A673 (cell line): ENCODE data around the gene MAGI3. TPM values are rescaled to one million over a fixed set of nuclear protein-coding genes. Genes with fewer than 3 reads are reported as not detected.
"Not testable (repeated sequence)": the region's sequence is repeated elsewhere in the genome, so short reads cannot be mapped to it uniquely, and the experiment has no call there.

ENCODE experiments used
- BruUV-seq: library from RNA; stranded (reverse); fragments of 400-500 nt; replicated peaks from 2 replicates; lab custom pipeline; 2021; lab: Mats Ljungman, UMichigan
- CTCF ChIA-PET: fragments of 300-600 bp; sonication (Branson Sonifier 250); formaldehyde crosslinking; loops from one replicate; lab custom pipeline; 2022; ENCODE audit warnings: antibody characterized with exemption; lab: Charles Lee
- POLR2A ChIA-PET: fragments of 300-600 bp; sonication (Branson Sonifier 250); formaldehyde crosslinking; loops from one replicate; lab custom pipeline; 2022; ENCODE audit warnings: antibody characterized with exemption; ENCODE audit not compliant: low non-redundant PET; lab: Charles Lee
- DNase-seq: peaks from one replicate; pipeline ENCODE4 v3.0.0-alpha.2; 2015; ENCODE audit warnings: low spot score
- H3K27ac ChIP-seq: fragments of 200-600 bp; sonication (generic); 2 replicates; pipeline ENCODE4 v1.5.1; 2016; ENCODE audit warnings: mixed run types, low read depth, mild to moderate bottlenecking, mixed read lengths, antibody characterized with exemption, low read length; ENCODE audit not compliant: poor library complexity, severe bottlenecking
- H3K27me3 ChIP-seq: fragments of 200-600 bp; sonication (generic); replicated peaks from 2 replicates; pipeline ENCODE4 v1.6.1; 2017; ENCODE audit warnings: mixed run types, low read depth, mild to moderate bottlenecking, mixed read lengths, antibody characterized with exemption, low read length; ENCODE audit not compliant: insufficient read depth, poor library complexity
- H3K36me3 ChIP-seq: fragments of 200-600 bp; sonication (generic); 2 replicates; pipeline ENCODE4 v1.6.1; 2016; ENCODE audit warnings: mixed run types, mild to moderate bottlenecking, mixed read lengths, antibody characterized with exemption, low read length; ENCODE audit not compliant: insufficient read depth, poor library complexity, severe bottlenecking
- H3K4me1 ChIP-seq: fragments of 200-600 bp; sonication (generic); 2 replicates; pipeline ENCODE4 v1.6.1; 2017; ENCODE audit warnings: mixed run types, mild to moderate bottlenecking, mixed read lengths, antibody characterized with exemption, low read length; ENCODE audit not compliant: insufficient read depth, poor library complexity, severe bottlenecking
- H3K4me3 ChIP-seq: fragments of 200-600 bp; sonication (generic); 2 replicates; pipeline ENCODE4 v1.5.1; 2016; ENCODE audit warnings: low read depth, mixed run types, mild to moderate bottlenecking, mixed read lengths, low read length; ENCODE audit not compliant: poor library complexity, severe bottlenecking
- H3K9me3 ChIP-seq: fragments of 200-600 bp; sonication (generic); 2 replicates; pipeline ENCODE4 v1.6.1; 2016; ENCODE audit warnings: mixed run types, low read depth, mild to moderate bottlenecking, mixed read lengths, antibody characterized with exemption, low read length; ENCODE audit not compliant: poor library complexity, severe bottlenecking
- EZH2 ChIP-seq: fragments of 200-600 bp; sonication (generic); IDR thresholded peaks from 2 replicates; pipeline ENCODE4 v1.6.1; 2017; ENCODE audit warnings: borderline replicate concordance, low read depth, mild to moderate bottlenecking, mixed read lengths, antibody characterized with exemption, low read length; ENCODE audit not compliant: poor library complexity, severe bottlenecking
- intact Hi-C: fragments of 100-400 bp; cut with micrococcal nuclease; formaldehyde crosslinking; loops from one replicate; pipeline ENCODE4 v1.10.0; 2022; ENCODE audit not compliant: unreplicated experiment
- total RNA-seq: library from RNA; stranded (reverse); gene quantifications from 2 replicates; pipeline ENCODE4 v1.2.3, GENCODE V29; 2021
- TF ChIP-seq, protein P1 (sequence below): fragments of 300-800, 200-600 bp; sonication (generic); conservative IDR thresholded peaks from 2 replicates; pipeline ENCODE4 v1.5.1; 2017; ENCODE audit warnings: low read depth, mild to moderate bottlenecking, antibody characterized with exemption, low read length, moderate library complexity, mixed read lengths

The MAGI3 gene
- total RNA-seq, 1 experiment from 2014 or later: 5.1 TPM

DNA sequence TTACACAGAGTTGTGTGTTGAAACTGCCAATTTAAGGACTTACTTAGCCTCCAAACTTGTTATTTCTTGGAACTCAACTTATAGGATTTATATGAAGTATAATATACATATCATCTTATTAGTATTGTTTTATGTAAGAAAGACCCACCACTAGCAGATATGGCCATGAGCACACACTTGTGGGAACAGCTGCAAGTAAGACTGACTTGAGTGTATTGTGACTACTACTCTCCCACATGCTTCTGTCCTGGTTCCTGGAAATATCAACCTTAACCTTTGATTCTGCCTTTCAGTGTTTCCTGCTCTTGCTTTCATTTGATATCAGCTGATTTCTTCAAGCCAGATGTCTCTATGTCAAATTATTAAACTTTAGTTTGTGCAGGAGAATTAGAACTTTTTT is 175.3 kb downstream of the MAGI3 start:
- intact Hi-C loops: no loop called here

DNA sequence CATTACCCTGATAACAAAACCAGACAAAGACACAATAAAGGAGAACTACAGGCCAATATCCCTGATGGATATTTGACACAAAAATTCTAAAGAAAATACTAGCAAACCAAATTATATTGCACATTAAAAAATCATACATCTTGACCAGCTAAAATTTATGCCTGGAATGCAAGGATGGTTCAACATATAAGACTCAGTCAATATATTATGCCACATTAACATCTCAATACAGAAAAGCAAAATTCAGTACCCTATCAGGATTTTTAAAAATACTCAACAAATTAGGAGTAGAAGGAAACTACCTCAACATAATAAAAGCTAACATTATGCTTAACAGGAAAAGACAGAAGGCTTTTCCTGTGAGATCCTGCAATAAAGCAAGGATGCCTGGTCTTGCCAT is 177.1 kb downstream of the MAGI3 start:
- TF ChIP-seq, protein P1, sequence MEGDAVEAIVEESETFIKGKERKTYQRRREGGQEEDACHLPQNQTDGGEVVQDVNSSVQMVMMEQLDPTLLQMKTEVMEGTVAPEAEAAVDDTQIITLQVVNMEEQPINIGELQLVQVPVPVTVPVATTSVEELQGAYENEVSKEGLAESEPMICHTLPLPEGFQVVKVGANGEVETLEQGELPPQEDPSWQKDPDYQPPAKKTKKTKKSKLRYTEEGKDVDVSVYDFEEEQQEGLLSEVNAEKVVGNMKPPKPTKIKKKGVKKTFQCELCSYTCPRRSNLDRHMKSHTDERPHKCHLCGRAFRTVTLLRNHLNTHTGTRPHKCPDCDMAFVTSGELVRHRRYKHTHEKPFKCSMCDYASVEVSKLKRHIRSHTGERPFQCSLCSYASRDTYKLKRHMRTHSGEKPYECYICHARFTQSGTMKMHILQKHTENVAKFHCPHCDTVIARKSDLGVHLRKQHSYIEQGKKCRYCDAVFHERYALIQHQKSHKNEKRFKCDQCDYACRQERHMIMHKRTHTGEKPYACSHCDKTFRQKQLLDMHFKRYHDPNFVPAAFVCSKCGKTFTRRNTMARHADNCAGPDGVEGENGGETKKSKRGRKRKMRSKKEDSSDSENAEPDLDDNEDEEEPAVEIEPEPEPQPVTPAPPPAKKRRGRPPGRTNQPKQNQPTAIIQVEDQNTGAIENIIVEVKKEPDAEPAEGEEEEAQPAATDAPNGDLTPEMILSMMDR: no peak
- H3K27ac ChIP-seq: no peak overlapping the region
- ChIA-PET CTCF (no interaction called here), POLR2A (no interaction called here)
- no peaks in the 10 kb centered on the region for H3K36me3 ChIP-seq
- peaks cover 4% of the 10 kb centered on the region for H3K9me3 ChIP-seq
- DNase-seq: no peak
- H3K4me3 ChIP-seq: no peak overlapping the region
- intact Hi-C loops: no loop called here
- no TSS peak for BruUV-seq
- no peaks in the 10 kb centered on the region for H3K4me1 ChIP-seq
- no peaks in the 10 kb centered on the region for H3K27me3 ChIP-seq

More for the DNA sequence above, 175.3 kb downstream of the MAGI3 start:
- Histone ChIP-seq H3K27me3 (no peaks in the 10 kb centered on the region), H3K9me3 (peaks cover 4% of the 10 kb centered on the region), H3K4me1 (no peaks in the 10 kb centered on the region), H3K36me3 (no peaks in the 10 kb centered on the region), H3K4me3 (no peak overlapping the region), H3K27ac (no peak overlapping the region)
- ChIA-PET CTCF (no interaction called here), POLR2A (no interaction called here)
- DNase-seq: no peak
- TF ChIP-seq EZH2: no peak
- TF ChIP-seq, protein P1: no peak
- BruUV-seq: no TSS peak

DNA sequence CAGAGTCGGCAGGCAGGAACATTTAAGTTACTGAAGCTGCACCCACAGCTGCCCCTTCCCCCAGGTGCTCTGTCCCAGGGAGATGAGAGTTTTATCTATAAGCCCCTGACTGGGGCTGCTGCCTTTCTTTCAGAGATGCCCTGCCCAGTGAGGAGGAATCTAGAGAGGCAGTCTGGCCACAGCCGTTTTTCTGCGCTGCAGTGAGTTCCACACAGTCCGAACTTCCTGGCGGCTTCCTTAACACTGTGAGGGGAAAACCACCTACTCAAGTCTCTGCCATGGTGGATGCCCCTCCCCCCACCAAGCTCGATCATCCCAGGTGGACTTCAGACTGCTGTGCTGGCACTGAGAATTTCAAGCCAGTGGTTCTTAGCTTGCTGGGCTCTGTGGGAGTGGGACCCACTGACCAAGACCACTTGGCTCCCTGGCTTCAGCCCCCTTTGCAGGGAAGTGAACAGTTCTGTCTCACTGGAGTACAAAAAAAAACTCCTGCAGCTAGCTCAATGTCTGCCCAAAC is 185.5 kb downstream of the MAGI3 start:
- BruUV-seq, intact Hi-C loops, H3K27me3 ChIP-seq, DNase-seq, H3K4me3 ChIP-seq, CTCF ChIA-PET, H3K27ac ChIP-seq, POLR2A ChIA-PET, H3K36me3 ChIP-seq, H3K9me3 ChIP-seq, H3K4me1 ChIP-seq: not testable (repeated sequence)

DNA sequence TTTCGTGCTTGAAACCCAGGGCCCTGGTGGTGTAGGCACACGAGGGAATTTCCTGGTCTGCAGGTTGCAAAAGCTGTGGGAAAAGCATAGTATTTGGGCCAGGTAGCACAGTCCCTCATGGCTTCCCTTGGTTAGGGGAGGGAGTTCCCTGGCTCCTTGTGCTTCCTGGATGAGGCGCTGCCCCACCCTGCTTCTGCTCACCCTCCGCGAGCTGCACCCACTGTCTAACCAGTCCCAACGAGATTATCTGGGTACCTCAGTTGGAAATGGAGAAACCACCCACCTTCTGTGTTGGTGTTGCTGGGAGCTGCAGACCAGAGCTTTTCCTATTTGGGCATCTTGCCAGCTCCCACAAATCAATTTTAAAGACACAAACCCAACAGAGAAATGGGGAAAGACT is 186.0 kb downstream of the MAGI3 start:
- Histone ChIP-seq H3K27ac (no peak overlapping the region), H3K36me3 (no peaks in the 10 kb centered on the region), H3K4me3 (no peak overlapping the region), H3K9me3 (no peaks in the 10 kb centered on the region), H3K27me3 (no peaks in the 10 kb centered on the region), H3K4me1 (no peaks in the 10 kb centered on the region)
- TF ChIP-seq EZH2: no peak
- TF ChIP-seq, protein P1: no peak
- ChIA-PET CTCF (no interaction called here), POLR2A (no interaction called here)
- no TSS peak for BruUV-seq
- DNase-seq: no peak
- intact Hi-C loops: no loop called here
